ENCODE results near the gene CREB3L1.

DNA sequence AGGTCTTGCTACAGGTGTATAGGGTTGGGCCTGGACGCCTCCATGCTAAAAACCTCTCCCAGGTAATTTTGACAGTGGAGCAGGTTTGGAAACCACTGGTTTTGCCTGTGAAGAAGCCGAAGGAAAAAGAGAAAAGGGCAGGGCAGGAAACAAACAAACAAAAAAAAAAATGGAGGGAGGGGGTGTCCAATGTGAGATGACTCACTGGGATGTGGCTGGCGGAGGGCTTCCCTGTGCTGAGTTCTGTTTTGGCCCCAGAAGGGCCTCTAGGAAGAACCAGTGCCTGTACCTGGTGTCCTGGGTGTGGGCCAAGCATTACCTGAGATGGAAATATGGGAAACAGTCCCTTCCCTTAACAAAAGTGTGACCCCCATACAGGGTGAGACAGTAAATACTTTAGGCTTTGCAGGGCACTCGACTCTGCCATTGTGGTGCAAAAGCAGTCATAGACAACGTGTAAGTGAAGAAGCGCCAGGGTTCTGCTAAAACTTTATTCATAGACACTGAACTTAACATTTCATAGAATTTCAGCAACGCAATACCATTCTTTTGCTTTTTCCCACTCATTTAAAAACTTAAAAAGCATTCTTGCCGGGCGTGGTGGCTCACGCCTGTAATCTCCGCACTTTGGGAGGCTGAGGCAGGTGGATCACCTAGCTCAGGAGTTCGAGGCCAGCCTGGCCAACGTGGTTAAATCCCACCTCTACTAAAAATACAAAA lies 60.3 kb downstream of the CREB3L1 start:
- TF ChIP-seq, protein P1, sequence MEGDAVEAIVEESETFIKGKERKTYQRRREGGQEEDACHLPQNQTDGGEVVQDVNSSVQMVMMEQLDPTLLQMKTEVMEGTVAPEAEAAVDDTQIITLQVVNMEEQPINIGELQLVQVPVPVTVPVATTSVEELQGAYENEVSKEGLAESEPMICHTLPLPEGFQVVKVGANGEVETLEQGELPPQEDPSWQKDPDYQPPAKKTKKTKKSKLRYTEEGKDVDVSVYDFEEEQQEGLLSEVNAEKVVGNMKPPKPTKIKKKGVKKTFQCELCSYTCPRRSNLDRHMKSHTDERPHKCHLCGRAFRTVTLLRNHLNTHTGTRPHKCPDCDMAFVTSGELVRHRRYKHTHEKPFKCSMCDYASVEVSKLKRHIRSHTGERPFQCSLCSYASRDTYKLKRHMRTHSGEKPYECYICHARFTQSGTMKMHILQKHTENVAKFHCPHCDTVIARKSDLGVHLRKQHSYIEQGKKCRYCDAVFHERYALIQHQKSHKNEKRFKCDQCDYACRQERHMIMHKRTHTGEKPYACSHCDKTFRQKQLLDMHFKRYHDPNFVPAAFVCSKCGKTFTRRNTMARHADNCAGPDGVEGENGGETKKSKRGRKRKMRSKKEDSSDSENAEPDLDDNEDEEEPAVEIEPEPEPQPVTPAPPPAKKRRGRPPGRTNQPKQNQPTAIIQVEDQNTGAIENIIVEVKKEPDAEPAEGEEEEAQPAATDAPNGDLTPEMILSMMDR (conservative IDR thresholded peaks at IDR 0.05 in 1 of 2, IDR thresholded peaks at IDR 0.05 in 1 of 2; ENCODE audit: extremely low read depth in 1 of 2, insufficient read depth in 1 of 2, low read depth in 1 of 2, low read length in 2 of 2), result no peak
- TF ChIP-seq EZH2 (IDR thresholded peaks at IDR 0.05; ENCODE audit: borderline replicate concordance, low read length), result no peak

Measured in mammary epithelial cell (primary cell).